Measurements from ENCODE around the gene PTPRM. TPM values are rescaled to one million over a fixed set of nuclear protein-coding genes. Genes with fewer than 3 reads are reported as not detected.

Gene PTPRM
- total and polyA plus RNA-seq, 2 experiments from 2014 or later = 1.6 to 5.3 TPM

GRCh38 chr18:7844017-7844416 is 276.9 kb downstream of the PTPRM start:
- H4K20me1 ChIP-seq (replicated peaks; ENCODE audit: insufficient read depth) = no peaks in the 10 kb centered on the region
- H3K4me1 ChIP-seq (ENCODE audit: insufficient read depth) = no peaks in the 10 kb centered on the region
- no peaks in the 10 kb centered on the region for H3F3A ChIP-seq (replicated peaks; ENCODE audit: low read depth)
- Mint-ChIP-seq H3K27me3 (ENCODE audit: insufficient read depth, low read depth, poor library complexity) (peaks cover 2% of the 10 kb centered on the region), H3K9me3 (peaks cover 27% of the 10 kb centered on the region), H3K4me3 (no peak overlapping the region), H3K27ac (no peak overlapping the region), H3K4me1 (peaks cover 3% of the 10 kb centered on the region; the same call in 2 of the 3 replicates), H3K36me3 (ENCODE audit: low read depth) (peaks cover 15% of the 10 kb centered on the region; the same call in 2 of the 3 replicates)
- DNase-seq (ENCODE audit: low spot score) (no peak), ATAC-seq (no peak)
- no peak overlapping the region for H2AFZ ChIP-seq
- no peak overlapping the region for H3K4me3 ChIP-seq
- peaks cover 8% of the 10 kb centered on the region; the same call in 1 of the 2 replicates for H3K36me3 ChIP-seq (ENCODE audit: insufficient read depth)
- H3K9me2 ChIP-seq (ENCODE audit: insufficient read depth) = no peaks in the 10 kb centered on the region; the same call in 1 of the 2 replicates
- no peak for TF ChIP-seq EZH2phosphoT487 (IDR thresholded peaks at IDR 0.05; ENCODE audit: unreplicated experiment)
- TF ChIP-seq CTCF (conservative IDR thresholded peaks at IDR 0.05; ENCODE audit: low read depth in 2 of 2) = no peak
- no peak for TF ChIP-seq JUNB (IDR thresholded peaks at IDR 0.05; ENCODE audit: unreplicated experiment)
- TF ChIP-seq ETS1 (IDR thresholded peaks at IDR 0.05) = no peak
- no peak for TF ChIP-seq REST (IDR thresholded peaks at IDR 0.05; ENCODE audit: unreplicated experiment)
- TF ChIP-seq POLR2AphosphoS5 (IDR thresholded peaks at IDR 0.05; ENCODE audit: low read depth) = no peak
- TF ChIP-seq CREB1 (CRISPR knock-in tag; IDR thresholded peaks at IDR 0.05; ENCODE audit: low read depth) = no peak
- TF ChIP-seq NANOG (IDR thresholded peaks at IDR 0.05; ENCODE audit: borderline replicate concordance) = no peak
- TF ChIP-seq ZNF462 (CRISPR knock-in tag; IDR thresholded peaks at IDR 0.05) = no peak
- no peak for TF ChIP-seq STAT1 (IDR thresholded peaks at IDR 0.05; ENCODE audit: unreplicated experiment)
- no peak overlapping the region for H3K4me2 ChIP-seq
- H3K79me2 ChIP-seq (replicated peaks; ENCODE audit: insufficient read depth) = no peaks in the 10 kb centered on the region
- H3K27ac ChIP-seq (ENCODE audit: low read depth) = no peak overlapping the region
- H3K27me3 ChIP-seq (ENCODE audit: insufficient read depth) = no peaks in the 10 kb centered on the region
